Measurements from ENCODE around the gene HNRNPA0. TPM values are rescaled to one million over a fixed set of nuclear protein-coding genes. Genes with fewer than 3 reads are reported as not detected.

The HNRNPA0 gene
- total and polyA plus RNA-seq, 2 donors (not counting 3 experiments of a cell fraction or from before 2014, with no cell fraction given), result 16.0 to 37.5 TPM

GRCh38 chr5:137734962-137735554 is 19.1 kb downstream of the HNRNPA0 start:
- BruUV-seq (replicated peaks), result no TSS peak
- Histone ChIP-seq H3K27ac (ENCODE audit: insufficient read depth, low read depth, low read length) (peak overlapping the region; percentile 76), H3K4me1 (ENCODE audit: control insufficient read depth, extremely low read depth, insufficient read depth, low read length) (peaks cover 40% of the 10 kb centered on the region), H3K4me3 (replicated peaks in 1 of 3; ENCODE audit: insufficient read depth in 1 of 3, low read depth in 1 of 3, low read length in 3 of 3) (peak overlapping the region; percentile 56 to 74 (median 64)), H3K79me2 (ENCODE audit: control insufficient read depth, insufficient read depth, low read length) (peaks cover 1% of the 10 kb centered on the region), H4K20me1 (replicated peaks; ENCODE audit: control insufficient read depth, extremely low read depth, insufficient read depth, low read length) (no peaks in the 10 kb centered on the region), H2AFZ (ENCODE audit: low read depth, low read length) (peak overlapping the region; percentile 96), H3K4me2 (ENCODE audit: insufficient read depth, low read length) (peak overlapping the region; percentile 95), H3K9me3 (replicated peaks; ENCODE audit: control insufficient read depth, insufficient read depth, low read length) (no peaks in the 10 kb centered on the region), H3K9me1 (replicated peaks; ENCODE audit: control insufficient read depth, extremely low read depth, insufficient read depth, low read length) (no peaks in the 10 kb centered on the region), H3K27me3 (ENCODE audit: control insufficient read depth in 2 of 2, insufficient read depth in 2 of 2, low read length in 2 of 2) (no peaks in the 10 kb centered on the region), H3K36me3 (ENCODE audit: control insufficient read depth in 2 of 2, extremely low read depth in 1 of 2, insufficient read depth in 2 of 2, low read length in 2 of 2) (no peaks in the 10 kb centered on the region), H3K9ac (replicated peaks; ENCODE audit: extremely low read depth, insufficient read depth, low read length) (peak overlapping the region; percentile 63)
- POLR2A ChIA-PET, result interaction anchor here (0.6 kb wide), 1 partner anchor 41 kb away, joined by 3 read pairs; no protein-coding TSS in a partner anchor
- dilution Hi-C loops (cut with MboI; ENCODE audit: extremely low pct_ligation_motif_present, low sequenced_read_pairs) (no loop called here), intact Hi-C loops (cut with micrococcal nuclease) (loop anchor here (5.0 kb wide), 1 partner anchor 173 kb away; no protein-coding TSS in a partner anchor)
- FAIRE-seq (peak; percentile 61), DNase-seq (ENCODE audit: low read depth, low spot score) (peak; percentile 74)
- TF ChIP-seq POLR2AphosphoS5 (IDR thresholded peaks at IDR 0.05; ENCODE audit: insufficient read depth, low read depth, low read length), result peak; percentile 19
- TF ChIP-seq GATA2 (IDR thresholded peaks at IDR 0.05; ENCODE audit: insufficient read depth, insufficient read length, low read depth, low read length), result no peak
- CTCF ChIA-PET, result interaction anchor here (0.7 to 8.7 kb wide), 19 partner anchors 7 to 106 kb away, joined by 3 to 226 read pairs (median 6); partner anchors contain the start of gene HNRNPA0

- Histone ChIP-seq H3K9me1 (replicated peaks; ENCODE audit: control insufficient read depth, extremely low read depth, insufficient read depth, low read length) (no peaks in the 10 kb centered on the region), H3K9ac (replicated peaks; ENCODE audit: extremely low read depth, insufficient read depth, low read length) (peak overlapping the region; percentile 63), H3K4me2 (ENCODE audit: insufficient read depth, low read length) (peak overlapping the region; percentile 95), H3K36me3 (ENCODE audit: control insufficient read depth in 2 of 2, extremely low read depth in 1 of 2, insufficient read depth in 2 of 2, low read length in 2 of 2) (peaks cover 0 to 2% of the 10 kb centered on the region in 2 experiments), H3K4me1 (ENCODE audit: control insufficient read depth, extremely low read depth, insufficient read depth, low read length) (peaks cover 40% of the 10 kb centered on the region), H4K20me1 (replicated peaks; ENCODE audit: control insufficient read depth, extremely low read depth, insufficient read depth, low read length) (no peaks in the 10 kb centered on the region), H3K27ac (ENCODE audit: insufficient read depth, low read depth, low read length) (peak overlapping the region; percentile 76), H3K27me3 (ENCODE audit: control insufficient read depth in 2 of 2, insufficient read depth in 2 of 2, low read length in 2 of 2) (no peaks in the 10 kb centered on the region), H2AFZ (ENCODE audit: low read depth, low read length) (peak overlapping the region; percentile 96), H3K4me3 (replicated peaks in 1 of 3; ENCODE audit: insufficient read depth in 1 of 3, low read depth in 1 of 3, low read length in 3 of 3) (peak overlapping the region; percentile 56 to 74 (median 64)), H3K9me3 (replicated peaks; ENCODE audit: control insufficient read depth, insufficient read depth, low read length) (no peaks in the 10 kb centered on the region), H3K79me2 (ENCODE audit: control insufficient read depth, insufficient read depth, low read length) (peaks cover 3% of the 10 kb centered on the region)
- intact Hi-C loops (cut with micrococcal nuclease), result no loop called here
- TF ChIP-seq, protein P1, sequence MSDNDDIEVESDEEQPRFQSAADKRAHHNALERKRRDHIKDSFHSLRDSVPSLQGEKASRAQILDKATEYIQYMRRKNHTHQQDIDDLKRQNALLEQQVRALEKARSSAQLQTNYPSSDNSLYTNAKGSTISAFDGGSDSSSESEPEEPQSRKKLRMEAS (IDR thresholded peaks at IDR 0.05; ENCODE audit: insufficient read depth, insufficient read length), result no peak
- TF ChIP-seq POLR2AphosphoS5 (IDR thresholded peaks at IDR 0.05; ENCODE audit: insufficient read depth, low read depth, low read length) (no peak), POLR2A (IDR thresholded peaks at IDR 0.05; ENCODE audit: low read depth, low read length) (no peak), JUN (IDR thresholded peaks at IDR 0.05; ENCODE audit: borderline replicate concordance, insufficient read depth, insufficient read length, low read depth) (no peak), FOS (IDR thresholded peaks at IDR 0.05; ENCODE audit: borderline replicate concordance, insufficient read depth, low read length) (no peak), GATA2 (IDR thresholded peaks at IDR 0.05; ENCODE audit: insufficient read depth, insufficient read length, low read depth, low read length) (no peak), MYC (IDR thresholded peaks at IDR 0.05; ENCODE audit: low read depth, low read length) (no peak)
- DNase-seq (ENCODE audit: low read depth, low spot score) (peak; percentile 76), FAIRE-seq (peak; percentile 31)
- POLR2A ChIA-PET, result no interaction called here
- BruUV-seq (replicated peaks), result no TSS peak
- CTCF ChIA-PET, result interaction anchor here (1.0 to 8.7 kb wide), 6 partner anchors 8 to 105 kb away, joined by 3 to 226 read pairs (median 10); no protein-coding TSS in a partner anchor
- dilution Hi-C loops (cut with MboI; ENCODE audit: extremely low pct_ligation_motif_present, low sequenced_read_pairs), result no loop called here
Observed at GRCh38 chr5:137734331-137734730, 19.8 kb downstream of the HNRNPA0 start.
